Breast epithelium (tissue), 3 donors: ENCODE results near the gene GPR34.

Experiments
- CTCF ChIP-seq, 3 donors: fragments of 450-650 bp; IDR thresholded peaks; one replicate each; pipeline ENCODE4 v1.5.1; 2016 to 2017; ENCODE audit warnings: antibody characterized with exemption in 3 of 3, mild to moderate bottlenecking in 3 of 3, moderate library complexity in 3 of 3
- POLR2A ChIP-seq: fragments of 450-650 bp; IDR thresholded peaks from one replicate; pipeline ENCODE4 v1.6.1; 2016; ENCODE audit warnings: antibody characterized with exemption, mild to moderate bottlenecking, moderate library complexity

DNA sequence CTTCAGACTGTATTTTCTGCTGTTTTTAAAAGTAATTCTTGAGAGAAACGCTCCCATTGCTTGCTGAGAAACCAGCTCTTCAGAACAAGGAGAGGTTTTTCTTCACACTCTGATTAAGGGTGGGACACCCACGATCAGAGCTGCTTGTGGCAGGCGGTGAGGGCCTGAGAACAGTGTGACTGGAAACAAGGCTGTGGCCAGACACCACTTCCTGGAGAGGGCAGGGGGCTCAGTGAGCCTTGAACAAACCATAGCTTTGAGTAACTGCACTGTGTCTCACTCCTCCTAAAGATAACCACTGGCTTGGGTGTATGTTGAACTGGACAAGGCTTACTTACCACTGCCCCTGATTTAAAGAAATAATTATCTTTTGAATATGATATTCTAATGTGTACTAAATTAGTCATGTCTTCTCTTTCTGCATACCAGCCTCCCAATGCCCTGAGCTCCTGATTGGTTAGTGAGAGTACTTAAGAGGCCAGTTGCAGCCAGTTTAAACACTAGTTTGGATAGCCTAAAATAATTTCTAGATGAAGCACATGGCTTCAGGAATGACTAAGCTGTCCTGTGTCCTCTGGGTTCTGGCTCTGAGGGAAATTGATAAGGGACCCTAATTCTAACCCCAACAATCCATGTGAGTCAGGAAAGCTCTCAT is 31.5 kb downstream of the GPR34 start:
- TF ChIP-seq CTCF (IDR thresholded peaks at IDR 0.05) (no peak), POLR2A (no peak)
